PFSK-1 (cell line): ENCODE measurements around the gene DMAC1.

Source experiments
- FOXP2 ChIP-seq: optimal IDR thresholded peaks from 2 replicates; pipeline ENCODE3; 2011; ENCODE audit warnings: borderline replicate concordance, control low read depth, inconsistent platforms; ENCODE audit not compliant: insufficient read depth; ENCODE audit errors: extremely low read length, extremely low read depth
- POLR2AphosphoS5 ChIP-seq: IDR thresholded peaks from 2 replicates; pipeline ENCODE4 v1.6.1; 2012; ENCODE audit warnings: low read depth, mild to moderate bottlenecking, control low read depth, low read length, moderate library complexity
- REST ChIP-seq, 2 experiments: IDR thresholded peaks; 2 replicates each; pipeline versions ENCODE4 v1.6.1 to v1.8.0; 2011 to 2012; ENCODE audit warnings: low read depth in 2 of 2, low read length in 2 of 2, control low read depth in 1 of 2, inconsistent platforms in 1 of 2, mild to moderate bottlenecking in 1 of 2, moderate library complexity in 1 of 2; ENCODE audit not compliant: insufficient read depth in 1 of 2
- SIN3A ChIP-seq: IDR thresholded peaks from 2 replicates; pipeline ENCODE4 v1.6.1; 2012; ENCODE audit warnings: mild to moderate bottlenecking, low read length, moderate library complexity, borderline replicate concordance; ENCODE audit not compliant: insufficient read depth
- TAF1 ChIP-seq: IDR thresholded peaks from 2 replicates; pipeline ENCODE4 v1.6.1; 2012; ENCODE audit warnings: low read length, control low read depth, borderline replicate concordance; ENCODE audit not compliant: insufficient read depth

The DMAC1 gene

GRCh38 chr9:7780261-7780988 lies 19.2 kb downstream of the DMAC1 start:
- TF ChIP-seq TAF1: no peak
- TF ChIP-seq SIN3A: no peak
- no peak for TF ChIP-seq REST (IDR thresholded peaks at IDR 0.05; ENCODE audit: insufficient read depth in 1 of 2, low read depth in 2 of 2, low read length in 2 of 2)
- no peak for TF ChIP-seq POLR2AphosphoS5
- TF ChIP-seq FOXP2: no peak

GRCh38 chr9:7778851-7779600 lies 20.6 kb downstream of the DMAC1 start:
- TF ChIP-seq SIN3A: no peak
- no peak for TF ChIP-seq POLR2AphosphoS5
- TF ChIP-seq TAF1: no peak
- TF ChIP-seq FOXP2: no peak
- TF ChIP-seq REST (IDR thresholded peaks at IDR 0.05; ENCODE audit: insufficient read depth in 1 of 2, low read depth in 2 of 2, low read length in 2 of 2): no peak

GRCh38 chr9:7777771-7778170 lies 21.8 kb downstream of the DMAC1 start:
- TF ChIP-seq REST (IDR thresholded peaks at IDR 0.05; ENCODE audit: insufficient read depth in 1 of 2, low read depth in 2 of 2, low read length in 2 of 2): no peak
- no peak for TF ChIP-seq SIN3A

GRCh38 chr9:7770111-7770510 lies 29.5 kb downstream of the DMAC1 start:
- TF ChIP-seq POLR2AphosphoS5: no peak
- no peak for TF ChIP-seq SIN3A
- no peak for TF ChIP-seq FOXP2
- no peak for TF ChIP-seq REST (IDR thresholded peaks at IDR 0.05; ENCODE audit: insufficient read depth in 1 of 2, low read depth in 2 of 2, low read length in 2 of 2)
- no peak for TF ChIP-seq TAF1
